ENCODE results near the gene TC2N. TPM values are rescaled to one million over a fixed set of nuclear protein-coding genes. Genes with fewer than 3 reads are reported as not detected.

Gene TC2N
- total RNA-seq, 1 donor from 2014 or later = 56.7 TPM

GRCh38 chr14:91904956-91905645 lies 37.8 kb upstream of the TC2N start:
- H3K27ac ChIP-seq = no peak overlapping the region
- H3K4me3 ChIP-seq = no peak overlapping the region
- no peaks in the 10 kb centered on the region for H3K36me3 ChIP-seq
- peaks cover 8% of the 10 kb centered on the region for H3K4me1 ChIP-seq
- ATAC-seq (no peak), DNase-seq (no peak)
- intact Hi-C loops (cut with DNase I) = no loop called here
- H3K27me3 ChIP-seq = no peaks in the 10 kb centered on the region
- H3K9me3 ChIP-seq = no peaks in the 10 kb centered on the region
- TF ChIP-seq CTCF (IDR thresholded peaks at IDR 0.05) = no peak

DNA sequence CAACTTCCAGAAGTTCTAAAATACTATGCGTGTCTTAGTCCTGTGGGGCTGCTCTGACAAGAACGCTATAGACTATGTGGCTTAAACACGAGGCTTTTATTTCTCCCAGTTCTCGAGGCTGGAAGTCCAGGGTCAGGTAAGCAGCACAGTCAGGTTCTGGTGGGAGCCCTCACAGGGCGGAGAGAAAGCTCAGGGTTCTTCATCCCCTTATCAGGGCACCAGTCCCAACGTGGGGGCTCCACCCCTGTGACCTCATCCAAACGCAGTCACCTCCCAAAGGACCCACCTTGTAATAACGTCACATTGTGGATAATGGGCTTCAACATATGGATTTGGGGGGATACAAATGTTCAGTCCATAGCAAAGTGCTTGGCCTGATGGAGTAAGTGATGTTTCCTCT lies 37.1 kb upstream of the TC2N start:
- intact Hi-C loops (cut with DNase I) = no loop called here
- Histone ChIP-seq H3K4me3 (no peak overlapping the region), H3K4me1 (peaks cover 8% of the 10 kb centered on the region), H3K27ac (no peak overlapping the region), H3K9me3 (no peaks in the 10 kb centered on the region), H3K27me3 (no peaks in the 10 kb centered on the region), H3K36me3 (no peaks in the 10 kb centered on the region)
- ATAC-seq (no peak), DNase-seq (no peak)
- no peak for TF ChIP-seq CTCF (IDR thresholded peaks at IDR 0.05)

- no peaks in the 10 kb centered on the region for H3K36me3 ChIP-seq
- no peak overlapping the region for H3K4me3 ChIP-seq
- H3K27ac ChIP-seq = no peak overlapping the region
- H3K27me3 ChIP-seq = no peaks in the 10 kb centered on the region
- intact Hi-C loops (cut with DNase I) = no loop called here
- DNase-seq = no peak
- no peak for ATAC-seq
- peaks cover 15% of the 10 kb centered on the region for H3K4me1 ChIP-seq
- no peaks in the 10 kb centered on the region for H3K9me3 ChIP-seq
- no peak for TF ChIP-seq CTCF (IDR thresholded peaks at IDR 0.05)
Observed at GRCh38 chr14:91903070-91903469, 35.7 kb upstream of the TC2N start.

DNA sequence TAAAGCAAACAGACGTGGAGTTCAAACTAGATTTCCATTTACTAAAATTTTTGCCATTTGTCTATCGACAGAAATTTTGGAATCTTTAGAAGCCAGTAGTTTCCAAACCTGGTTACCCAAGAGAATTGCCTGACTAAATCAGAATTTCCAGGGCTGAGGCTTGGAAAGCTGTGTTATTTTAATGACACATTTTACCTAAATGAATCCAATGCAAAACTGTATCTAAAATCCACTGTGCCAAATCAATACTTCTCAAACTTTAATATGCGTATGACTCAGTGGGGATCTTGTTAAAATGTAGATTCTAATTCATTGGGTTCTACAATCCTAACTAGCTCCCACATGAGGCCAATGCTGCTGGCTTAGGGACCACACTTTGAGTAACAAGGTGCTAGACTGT lies 35.0 kb upstream of the TC2N start:
- intact Hi-C loops (cut with DNase I) = no loop called here
- Histone ChIP-seq H3K9me3 (no peaks in the 10 kb centered on the region), H3K36me3 (no peaks in the 10 kb centered on the region), H3K27ac (peak overlapping the region; percentile 53), H3K4me3 (no peak overlapping the region), H3K27me3 (no peaks in the 10 kb centered on the region), H3K4me1 (peaks cover 22% of the 10 kb centered on the region)
- no peak for ATAC-seq
- no peak for DNase-seq
- TF ChIP-seq CTCF (IDR thresholded peaks at IDR 0.05) = no peak

DNA sequence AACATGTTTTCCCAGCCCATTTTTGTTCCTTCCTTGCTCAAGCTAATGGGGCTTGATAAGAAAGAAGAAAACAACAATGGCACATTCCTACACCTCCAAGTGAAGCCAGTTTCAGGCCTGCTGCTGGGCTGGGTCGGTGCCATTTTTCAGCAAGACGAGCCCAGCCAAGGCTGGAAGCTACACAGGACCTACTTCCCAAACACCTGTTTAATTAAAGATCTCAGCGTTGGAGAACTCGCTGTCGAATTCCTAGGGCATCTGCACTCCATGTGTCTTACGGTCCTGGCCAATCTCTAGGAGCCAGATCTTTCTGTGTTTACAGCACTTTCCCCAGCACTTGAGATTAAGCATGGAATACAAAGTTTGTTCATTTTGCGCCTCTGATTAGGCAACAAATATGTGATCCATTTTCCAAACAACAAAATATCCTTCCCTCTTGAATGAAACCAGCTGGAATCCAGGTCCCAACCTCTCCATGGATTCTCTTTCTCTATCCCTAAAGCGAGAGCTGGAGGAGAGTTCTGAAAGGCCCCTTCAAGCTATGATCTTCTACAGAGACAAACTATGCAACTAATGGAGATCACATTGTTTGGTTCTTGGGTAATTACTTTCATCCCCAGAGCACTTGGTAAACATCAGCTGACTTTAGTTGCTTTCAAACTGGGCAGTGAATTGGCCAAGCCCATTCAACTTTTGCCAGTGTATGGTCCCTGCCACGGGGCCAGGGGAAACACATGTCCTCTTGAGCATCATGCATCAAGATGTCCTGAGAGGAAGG lies 34.3 kb upstream of the TC2N start:
- Histone ChIP-seq H3K27me3 (no peaks in the 10 kb centered on the region), H3K4me1 (peaks cover 28% of the 10 kb centered on the region), H3K4me3 (no peak overlapping the region)

More for the DNA sequence above, 34.3 kb upstream of the TC2N start:
- no peaks in the 10 kb centered on the region for H3K36me3 ChIP-seq
- intact Hi-C loops (cut with DNase I) = no loop called here
- no peaks in the 10 kb centered on the region for H3K9me3 ChIP-seq
- ATAC-seq (peak; percentile 13), DNase-seq (no peak)
- TF ChIP-seq CTCF (IDR thresholded peaks at IDR 0.05) = no peak
- peak overlapping the region; percentile 53 for H3K27ac ChIP-seq

Data from upper lobe of right lung (tissue), 1 donor.